Stimulated activated CD4-positive, alpha-beta T cell treated with anti-CD3 and anti-CD28 coated beads, TNF-alpha, amount 100 ng/mL, for 4 hours (primary cell): ENCODE data around the gene PRELID2.
"Not testable (repeated sequence)": the region's sequence is repeated elsewhere in the genome, so short reads cannot be mapped to it uniquely, and the experiment has no call there.

ENCODE experiments used
- DNase-seq, 3 experiments: peaks; one replicate each; pipeline ENCODE4 v3.0.0-alpha.2; 2020; ENCODE audit warnings: low read depth in 3 of 3

The PRELID2 gene

DNA sequence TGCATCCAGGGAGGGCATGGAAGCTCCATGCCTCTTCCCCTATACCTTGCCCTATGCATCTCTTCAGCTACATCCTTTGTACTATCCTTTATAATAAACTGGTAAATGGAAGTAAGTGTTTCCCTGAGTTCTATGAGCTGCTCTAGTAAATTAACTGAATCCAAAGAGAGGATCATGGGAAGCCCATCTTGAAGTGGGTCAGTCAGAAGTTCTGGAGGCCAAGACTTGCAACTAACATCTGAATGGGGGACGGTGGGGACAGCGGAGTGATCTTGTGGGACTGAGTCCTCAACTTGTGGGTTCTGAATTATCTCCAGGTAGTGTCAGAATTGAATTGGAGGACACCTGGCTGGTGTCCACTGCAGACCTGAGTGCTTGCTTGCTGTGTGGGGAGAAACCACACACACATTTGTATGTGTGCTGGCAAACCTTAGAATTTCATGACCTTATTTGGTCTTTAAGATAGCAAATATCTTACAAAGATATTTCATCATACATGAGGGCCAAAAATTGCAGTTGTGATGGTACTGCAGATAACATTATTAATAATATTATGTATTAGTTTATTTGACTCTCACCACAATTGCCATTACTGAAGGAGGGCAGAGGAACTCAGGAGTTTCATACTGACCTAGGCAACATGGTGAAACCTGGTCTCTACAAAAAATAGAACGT, 5.5 kb upstream of the PRELID2 start:
- DNase-seq = no peak

DNA sequence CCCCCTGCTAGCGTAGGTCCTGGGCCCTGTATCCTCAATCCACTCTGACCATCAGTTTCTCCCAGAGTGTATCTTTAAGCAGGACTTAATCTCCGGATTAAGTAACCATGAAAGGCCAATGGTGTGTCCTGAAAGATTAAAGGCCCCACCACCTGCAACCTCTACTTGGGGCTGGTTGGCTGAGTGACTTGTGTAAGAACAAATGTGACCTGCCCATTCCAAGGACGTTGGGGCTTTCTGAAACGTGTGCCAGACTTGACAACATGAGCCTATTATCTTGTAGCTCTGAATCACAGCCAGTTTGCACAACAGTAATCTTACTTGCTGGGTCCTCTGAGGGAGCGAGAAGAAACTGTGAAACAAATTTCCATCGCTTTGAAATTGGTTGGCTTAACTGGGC, 3.1 kb upstream of the PRELID2 start:
- no peak for DNase-seq

DNA sequence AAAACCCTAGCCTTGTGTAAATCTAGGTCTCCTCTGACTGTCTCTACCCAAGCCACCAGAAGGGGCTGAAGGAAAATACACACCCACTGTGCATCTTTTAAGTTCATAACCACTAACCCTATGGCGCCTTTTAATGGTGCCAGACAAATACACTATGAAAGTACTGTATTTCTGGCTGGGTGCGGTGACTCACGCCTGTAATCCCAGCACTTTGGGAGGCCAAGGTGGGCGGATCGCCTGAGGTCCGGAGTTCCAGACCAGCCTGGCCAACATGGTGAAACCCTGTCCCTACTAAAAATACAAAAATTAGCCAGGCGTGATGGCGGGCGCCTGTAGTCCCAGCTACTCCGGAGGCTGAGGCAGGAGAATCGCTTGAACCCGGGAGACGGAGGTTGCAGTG, 1.1 kb upstream of the PRELID2 start:
- not testable (repeated sequence) for DNase-seq

DNA sequence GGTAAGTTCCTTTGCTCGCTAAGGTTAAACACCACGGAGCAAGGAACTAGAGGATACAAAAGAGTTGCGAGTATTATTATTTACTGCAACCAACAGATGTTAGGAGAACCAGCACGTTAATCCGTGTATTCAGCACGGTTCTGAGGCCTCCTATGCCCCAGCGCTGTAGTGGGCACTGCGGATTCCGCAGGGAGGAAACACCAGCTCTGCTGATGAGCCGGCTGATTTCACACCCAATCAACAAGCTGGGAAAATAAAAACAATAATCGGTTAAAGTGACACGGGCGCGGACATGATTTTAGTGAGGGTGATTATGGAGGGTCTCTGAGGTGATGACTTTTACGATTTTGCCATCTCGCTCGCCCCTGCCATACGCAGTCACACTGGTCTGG, 702 bp upstream of the PRELID2 start:
- DNase-seq = no peak

DNA sequence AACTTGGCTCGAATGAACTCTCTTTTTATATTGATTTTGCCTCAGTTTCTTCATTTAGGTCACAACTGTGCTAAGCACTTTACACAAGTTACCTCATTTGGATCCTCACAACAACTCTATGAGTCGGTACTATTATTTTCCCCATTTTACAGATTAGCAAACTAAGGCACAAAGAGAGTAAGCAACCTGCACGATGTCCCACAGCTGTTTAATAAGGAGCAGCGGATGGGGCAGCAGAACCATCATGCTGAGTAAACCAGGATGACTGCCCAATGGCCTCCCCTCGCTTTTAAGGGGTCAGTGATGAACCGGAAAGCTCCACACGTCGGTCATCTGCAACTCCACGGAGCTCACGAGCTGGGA, 607 bp downstream of the PRELID2 start:
- no peak for DNase-seq

DNA sequence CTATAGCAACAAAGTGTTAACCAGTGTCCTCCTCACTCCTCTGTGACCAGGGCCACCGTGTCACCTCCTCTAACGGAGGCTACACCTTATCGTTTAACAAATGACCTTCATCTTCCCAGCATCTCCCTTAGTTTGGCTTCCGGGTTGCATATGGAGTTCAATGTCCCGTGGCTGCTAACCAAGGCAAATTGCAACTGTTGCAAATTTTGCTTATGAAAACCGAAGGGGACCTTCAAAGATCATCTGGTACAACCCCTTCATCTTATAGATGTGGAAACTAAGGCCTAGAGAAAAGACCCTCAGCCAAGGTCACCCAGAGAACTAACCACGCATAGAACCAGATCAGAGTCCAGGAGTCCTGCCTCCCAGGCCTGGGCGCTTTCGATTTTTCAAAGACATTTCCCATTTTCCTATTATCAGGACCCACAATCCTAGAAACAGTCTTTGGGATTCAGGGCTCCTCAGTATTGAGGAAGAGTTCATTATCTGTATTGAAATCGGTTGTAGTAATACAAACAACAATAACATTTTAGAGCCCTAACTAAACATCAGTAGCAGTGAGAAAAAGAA, 1.4 kb downstream of the PRELID2 start:
- DNase-seq = no peak

DNA sequence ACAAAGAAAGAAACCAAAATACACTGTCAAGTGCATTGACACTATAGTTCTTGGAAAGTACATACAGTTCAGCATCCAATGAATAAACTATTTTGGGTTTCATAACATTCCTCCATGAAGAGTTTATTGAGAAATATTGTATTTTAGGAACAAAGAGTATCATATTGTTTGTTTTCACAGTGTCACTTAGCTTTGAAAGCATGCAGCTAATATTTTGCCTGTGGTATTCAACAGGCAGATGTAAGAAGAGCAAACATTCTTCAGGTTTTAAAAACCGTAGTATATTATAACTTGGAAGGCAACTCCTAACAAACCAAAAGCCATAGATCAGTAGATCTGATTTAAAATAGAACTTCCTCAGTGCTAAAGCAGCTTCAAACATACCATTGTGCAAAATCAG, 4.5 kb downstream of the PRELID2 start:
- DNase-seq = no peak

DNA sequence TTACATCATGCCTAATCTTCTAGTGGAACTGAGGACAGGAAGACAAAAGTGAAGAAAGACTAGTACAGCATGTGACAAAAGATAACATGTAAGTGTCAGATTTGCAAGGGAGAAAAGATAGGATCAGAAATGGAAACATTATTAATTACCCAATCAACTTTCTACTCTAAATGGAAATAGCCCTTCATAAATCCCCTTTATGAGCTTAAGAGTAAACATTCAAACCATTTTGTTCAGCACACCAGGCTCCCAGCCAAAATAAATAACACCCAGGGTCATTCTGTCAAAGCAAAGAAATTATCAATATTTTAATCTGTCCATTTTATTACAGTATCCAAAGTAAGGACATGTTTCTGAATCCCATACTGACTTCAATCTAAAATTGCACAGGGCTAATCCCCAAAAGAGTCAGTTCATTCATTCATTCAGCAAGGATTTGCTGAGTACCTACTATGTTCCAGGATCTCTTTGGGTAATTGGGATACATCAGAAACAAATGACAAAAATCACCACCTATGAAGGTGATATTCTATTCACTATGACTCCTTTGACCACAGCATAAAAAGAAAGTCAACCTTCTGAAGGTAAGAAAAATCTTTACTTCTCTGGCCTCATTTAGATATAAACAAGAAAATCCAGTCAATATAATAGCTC, 5.3 kb downstream of the PRELID2 start:
- no peak for DNase-seq

DNA sequence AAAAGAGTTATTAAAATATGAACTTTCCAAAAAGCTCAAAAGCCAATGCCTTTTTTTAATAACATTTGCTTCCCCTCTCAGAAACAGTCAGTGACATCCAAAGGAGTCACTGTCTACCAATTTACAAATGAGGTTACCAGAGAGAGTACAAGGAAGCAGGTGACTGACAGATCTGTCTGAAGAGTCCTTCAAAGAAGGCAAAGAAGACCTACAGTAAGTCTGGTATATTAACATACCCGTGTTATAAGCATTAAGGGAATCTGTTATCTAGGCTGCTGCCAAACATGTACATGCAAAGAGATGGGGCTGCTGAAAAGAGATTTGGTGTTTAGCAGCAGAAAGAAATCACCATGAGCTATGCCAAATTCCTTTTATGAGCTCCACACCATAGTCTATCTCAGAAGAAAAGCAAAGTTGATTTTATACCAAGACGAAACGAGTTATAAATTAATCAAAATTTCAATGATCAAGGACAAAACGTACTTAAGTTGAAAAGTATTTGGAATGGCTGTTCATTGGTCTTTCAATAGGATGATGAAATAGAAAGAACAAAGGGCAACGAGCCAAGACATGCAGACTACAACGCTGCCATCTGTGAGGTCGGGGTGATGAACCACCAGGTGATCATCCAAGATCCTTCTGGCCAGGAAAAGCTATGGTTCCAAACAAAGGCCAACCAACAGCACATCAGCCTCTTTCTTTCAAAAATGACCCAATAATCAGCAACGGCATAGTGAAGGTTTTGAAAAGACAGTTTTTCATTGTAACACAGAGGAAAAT, 8.1 kb downstream of the PRELID2 start:
- DNase-seq = no peak

DNA sequence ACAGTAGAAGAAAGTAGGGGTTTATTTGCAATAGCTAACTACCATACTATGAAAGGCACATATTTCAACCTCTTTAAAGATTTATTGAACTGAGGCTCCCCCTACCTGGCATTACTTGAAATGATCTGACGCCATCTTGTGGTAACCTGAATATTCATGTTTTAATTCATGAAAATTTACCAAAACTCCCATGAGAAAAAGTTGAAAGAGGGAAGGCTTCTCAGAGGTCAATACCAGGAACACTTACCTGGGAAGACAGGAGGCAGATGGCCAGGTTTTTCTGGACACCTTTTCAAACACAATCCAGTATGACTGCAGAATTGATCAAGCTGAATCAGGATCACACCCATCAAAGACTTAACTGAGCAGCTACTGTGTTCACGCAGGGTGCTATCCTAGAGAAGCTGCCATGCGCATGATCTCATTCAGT, 9.4 kb downstream of the PRELID2 start:
- no peak for DNase-seq

DNA sequence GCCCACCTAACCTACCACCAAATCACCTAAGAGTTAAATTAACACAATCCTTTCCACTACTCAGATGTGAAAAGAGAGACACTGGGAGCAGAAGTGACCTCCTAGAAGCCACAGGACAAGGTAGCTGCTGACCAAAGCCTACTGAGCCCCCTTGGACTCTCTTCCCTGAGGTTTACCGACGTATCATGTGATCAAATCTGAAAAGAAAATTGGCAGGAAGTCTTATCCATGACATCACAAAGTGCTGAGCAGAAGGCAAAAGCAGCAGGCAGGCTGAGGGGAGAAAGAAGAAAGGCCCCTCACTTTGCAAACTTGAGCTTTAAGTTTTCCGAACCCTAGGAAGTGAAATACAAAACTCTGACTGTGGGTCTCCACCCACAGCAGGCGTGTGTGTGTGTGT, 11.1 kb downstream of the PRELID2 start:
- no peak for DNase-seq

DNA sequence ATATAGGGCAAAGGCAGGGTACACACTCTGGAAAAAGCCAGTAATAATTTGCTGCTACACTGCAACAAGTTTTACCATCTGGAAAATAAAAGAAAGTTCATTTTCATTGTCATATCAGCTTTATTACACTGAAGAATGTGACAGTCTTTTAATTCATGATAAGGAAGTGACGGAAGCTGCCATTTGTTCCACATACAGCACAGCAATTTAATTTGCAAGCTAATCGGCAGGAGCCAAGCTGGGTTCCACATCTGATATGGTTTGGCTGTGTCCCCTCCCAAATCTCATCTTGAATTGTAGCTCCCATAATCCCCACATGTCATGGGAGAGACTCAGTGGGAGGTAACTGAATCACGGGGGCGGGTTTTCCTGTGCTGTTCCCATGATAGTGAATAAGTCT, 16.5 kb downstream of the PRELID2 start:
- no peak for DNase-seq

DNA sequence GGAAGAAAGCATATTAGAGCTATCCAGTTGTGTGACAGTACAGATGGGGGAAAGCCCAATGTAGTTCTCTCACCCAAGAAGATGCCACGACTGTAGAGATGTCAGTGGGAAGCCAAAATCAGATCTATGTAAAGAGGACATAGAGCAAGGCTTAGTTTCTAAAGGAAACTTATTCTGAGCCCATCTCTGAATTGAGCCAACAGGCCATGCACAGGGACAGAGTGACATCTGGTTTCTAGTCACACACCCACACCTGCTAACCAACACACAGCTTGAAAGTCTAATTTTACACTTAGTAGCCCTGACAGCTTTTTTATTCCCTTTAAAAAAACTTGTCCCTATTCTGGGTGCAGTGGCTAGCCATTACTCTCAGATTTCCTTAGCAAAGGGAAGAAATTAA, 22.3 kb downstream of the PRELID2 start:
- DNase-seq = no peak

DNA sequence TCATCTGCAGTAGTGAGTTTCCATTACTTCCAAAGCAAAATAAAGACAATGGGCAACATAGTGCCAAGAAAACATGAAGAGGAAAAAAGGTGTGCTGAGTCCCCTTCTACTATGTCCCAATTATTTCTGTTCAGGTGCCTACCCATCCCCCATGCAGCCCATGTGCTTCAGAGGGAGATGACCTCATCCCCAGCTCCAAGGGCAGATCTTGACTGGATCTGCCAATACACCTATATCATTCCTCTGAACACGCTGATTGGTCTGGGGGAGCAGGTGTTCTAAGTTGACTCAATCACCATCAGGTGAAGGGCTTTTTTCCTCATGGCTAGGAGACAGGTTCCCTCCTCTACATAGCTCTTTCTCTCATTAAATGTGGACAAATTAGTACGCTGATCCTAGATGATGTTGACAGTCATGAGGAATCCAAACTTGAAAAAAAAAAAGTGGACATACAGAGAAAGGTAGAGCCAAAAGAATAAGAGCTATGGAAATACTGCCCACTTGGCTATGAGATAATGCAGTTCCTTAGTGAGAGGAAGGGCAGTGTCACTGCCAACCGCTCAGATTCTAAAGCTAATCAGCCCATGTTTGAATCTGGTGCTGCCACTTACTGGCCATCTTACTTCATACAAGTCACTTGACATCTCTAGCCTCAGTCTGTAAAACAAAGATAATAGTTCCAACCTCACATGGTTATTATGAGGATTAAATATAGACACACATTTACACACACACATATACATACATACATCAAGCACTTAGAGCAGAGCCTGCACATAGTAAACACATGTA, 23.1 kb downstream of the PRELID2 start:
- DNase-seq = no peak

DNA sequence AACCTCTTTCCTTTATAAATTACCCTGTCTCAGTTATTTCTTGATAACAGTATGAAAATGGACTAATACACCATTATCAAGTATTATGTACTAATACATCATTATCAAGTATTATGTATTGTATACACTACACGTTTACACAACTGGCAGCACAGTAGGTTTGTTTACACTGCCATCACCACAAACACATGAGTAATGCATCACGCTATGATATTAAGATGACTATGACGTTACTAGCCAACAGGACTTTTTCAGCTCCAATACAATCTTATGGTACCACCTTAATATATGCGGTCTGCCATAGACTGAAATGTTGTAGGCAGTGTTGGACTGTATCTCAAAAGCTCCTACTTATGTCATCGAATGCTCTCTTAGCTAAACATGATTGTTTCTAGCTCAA, 28.2 kb downstream of the PRELID2 start:
- no peak for DNase-seq

DNA sequence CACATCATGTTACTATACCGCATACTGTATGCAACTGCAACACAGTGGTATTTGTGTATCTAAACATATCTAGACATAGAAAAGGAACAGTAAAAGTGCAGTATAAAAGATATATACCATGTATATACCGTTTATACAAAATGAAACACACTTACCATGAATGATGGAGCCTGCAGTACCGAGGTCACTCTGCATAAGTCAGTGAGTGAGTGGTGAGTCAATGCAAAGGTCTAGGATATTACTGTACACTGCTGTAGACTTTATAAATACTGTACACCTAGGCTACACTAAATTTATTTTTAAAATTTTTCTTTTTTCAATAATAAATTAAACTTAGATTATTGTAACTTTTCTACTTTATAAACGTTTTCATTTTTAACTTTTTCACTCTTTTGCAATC, 29.3 kb downstream of the PRELID2 start:
- no peak for DNase-seq

DNA sequence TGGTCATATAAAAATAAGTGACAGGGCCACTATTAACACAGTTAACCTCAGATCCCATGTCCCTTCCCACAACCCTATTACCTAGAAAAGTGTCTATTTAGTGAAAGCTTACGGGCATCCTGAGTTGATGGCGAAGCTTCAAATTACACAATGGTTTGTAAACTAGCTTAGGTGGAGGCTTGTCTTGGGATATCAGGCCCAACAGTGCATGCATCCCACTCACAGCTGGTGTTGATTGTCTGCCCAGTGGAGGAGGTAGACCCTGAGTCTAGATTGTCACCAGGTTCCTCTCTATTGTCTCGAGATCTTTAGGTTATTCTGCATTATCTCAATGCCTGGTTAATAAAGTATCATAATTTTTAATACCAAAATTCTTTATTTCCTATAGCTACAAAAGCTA, 30.4 kb downstream of the PRELID2 start:
- DNase-seq = no peak

DNA sequence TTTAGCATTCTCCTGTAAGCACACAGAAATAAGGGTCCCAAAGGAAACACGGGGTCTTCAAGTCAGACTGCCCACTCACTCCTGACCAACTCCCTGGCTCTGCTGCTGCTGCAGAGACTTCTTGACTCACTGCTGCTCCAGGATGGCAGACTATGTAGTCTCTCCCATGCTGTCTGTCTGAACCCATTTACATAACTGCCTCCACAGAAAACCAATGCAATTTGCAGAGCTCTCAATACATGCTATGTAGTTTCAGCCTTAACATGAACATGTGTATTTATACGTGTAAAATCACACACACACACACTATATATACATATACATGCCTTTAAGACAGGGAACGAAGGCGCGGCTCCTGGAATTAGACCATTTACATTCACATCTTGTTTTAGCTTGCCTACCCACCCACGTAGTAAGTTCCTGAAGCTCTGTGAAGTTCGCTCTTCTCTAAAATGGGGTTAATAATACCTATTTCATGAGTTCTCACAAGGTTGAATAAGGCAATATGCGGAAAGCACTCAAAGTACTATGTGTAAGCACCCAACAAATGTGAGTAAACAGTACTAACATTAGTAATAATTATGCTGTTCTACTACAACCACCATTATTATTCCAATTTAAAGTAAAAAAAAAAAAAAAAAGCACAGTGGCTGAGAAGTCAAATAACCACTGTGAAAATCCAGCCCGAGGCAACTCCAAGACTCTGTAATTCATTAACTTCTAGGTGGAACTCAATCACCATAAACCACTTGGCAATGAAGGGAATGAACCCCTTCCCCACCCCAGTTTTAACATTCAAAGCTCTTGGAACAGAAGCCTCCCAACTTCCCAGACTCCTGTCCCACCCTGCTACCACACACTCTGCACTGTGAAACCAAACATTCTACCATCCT, 31.8 kb downstream of the PRELID2 start:
- no peak for DNase-seq

DNA sequence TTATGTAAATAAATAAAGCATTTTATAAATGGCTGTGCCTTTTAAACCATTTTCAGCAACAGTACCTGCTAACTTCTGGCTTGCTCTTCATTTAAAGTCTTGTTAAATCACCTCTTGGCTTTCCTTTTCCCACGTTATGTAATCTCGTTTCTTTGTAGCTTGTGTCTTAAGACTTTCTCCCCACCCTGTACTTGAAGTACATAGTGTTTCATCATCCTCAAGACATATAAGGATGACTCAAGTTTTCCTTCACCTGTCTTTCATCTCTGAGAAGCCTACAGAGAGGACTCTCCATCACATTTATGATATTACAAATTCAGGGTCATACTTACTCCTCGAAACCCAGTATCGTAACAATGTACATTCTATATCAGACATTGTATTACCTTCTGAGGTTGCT, 33.9 kb downstream of the PRELID2 start:
- no peak for DNase-seq

DNA sequence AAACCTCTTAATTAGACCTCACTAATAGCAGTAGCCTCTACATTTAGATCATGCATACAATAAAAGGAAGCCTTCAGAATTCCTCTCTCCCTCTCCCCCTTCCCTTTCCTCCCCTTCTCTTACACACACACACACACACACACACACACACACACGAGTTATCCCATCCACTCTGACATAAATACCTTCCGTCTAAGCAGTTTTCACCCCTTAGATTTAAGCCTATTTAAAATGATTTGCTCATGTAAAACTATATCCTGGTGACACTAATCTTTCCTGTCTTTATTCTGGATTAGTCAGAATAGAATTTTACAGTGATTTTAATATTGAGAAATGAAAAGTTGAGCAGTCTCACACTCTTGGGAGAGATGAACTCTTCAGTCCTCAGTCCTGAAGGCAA, 35.0 kb downstream of the PRELID2 start:
- DNase-seq = no peak

DNA sequence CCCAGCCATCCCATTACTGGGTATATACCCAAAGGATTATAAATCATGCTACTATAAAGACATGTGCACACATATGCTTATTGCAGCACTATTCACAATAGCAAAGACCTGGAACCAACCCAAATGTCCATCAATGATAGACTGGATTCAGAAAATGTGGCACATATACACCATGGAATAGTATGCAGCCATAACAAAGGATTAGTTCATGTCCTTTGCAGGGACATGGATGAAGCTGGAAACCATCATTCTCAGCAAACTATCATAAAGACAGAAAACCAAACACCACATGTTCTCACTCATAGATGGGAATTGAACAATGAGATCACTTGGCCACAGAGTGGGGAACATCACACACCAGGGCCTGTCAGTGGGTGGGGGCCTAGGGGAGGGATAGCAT, 36.6 kb downstream of the PRELID2 start:
- not testable (repeated sequence) for DNase-seq
